Calu3 (cell line): ENCODE results near the gene MARK2. TPM values are rescaled to one million over a fixed set of nuclear protein-coding genes. Genes with fewer than 3 reads are reported as not detected.
A peak's percentile ranks its signal among the peaks of the same experiment; 100 is the strongest.

Source experiments
- BruUV-seq: library from RNA; stranded (reverse); fragments of 400-500 nt; replicated peaks from 2 replicates; lab custom pipeline; 2021; lab: Mats Ljungman, UMichigan
- CTCF ChIA-PET: fragments of 300-600 bp; sonication (Branson Sonifier 250); formaldehyde crosslinking; loops from one replicate; lab custom pipeline; 2022; ENCODE audit warnings: antibody characterized with exemption; lab: Charles Lee
- DNase-seq: peaks from one replicate; pipeline ENCODE4 v3.0.0; 2022
- H3K27ac Mint-ChIP-seq: one replicate; pipeline ENCODE4 v1.8.0; 2022; ENCODE audit warnings: mixed read lengths; ENCODE audit not compliant: unreplicated experiment
- H3K27me3 Mint-ChIP-seq: one replicate; pipeline ENCODE4 v1.8.0; 2022; ENCODE audit warnings: mixed read lengths; ENCODE audit not compliant: unreplicated experiment
- H3K36me3 Mint-ChIP-seq: one replicate; pipeline ENCODE4 v1.8.0; 2022; ENCODE audit warnings: mild to moderate bottlenecking, moderate library complexity, mixed read lengths; ENCODE audit not compliant: insufficient read depth, unreplicated experiment
- H3K4me1 Mint-ChIP-seq: one replicate; pipeline ENCODE4 v1.8.0; 2022; ENCODE audit warnings: mild to moderate bottlenecking, low read depth, mixed read lengths; ENCODE audit not compliant: unreplicated experiment
- H3K4me3 Mint-ChIP-seq: one replicate; pipeline ENCODE4 v1.8.0; 2022; ENCODE audit warnings: mild to moderate bottlenecking, low read depth, moderate library complexity, mixed read lengths; ENCODE audit not compliant: unreplicated experiment
- H3K9me3 Mint-ChIP-seq: one replicate; pipeline ENCODE4 v1.8.0; 2022; ENCODE audit warnings: low read depth, mixed read lengths; ENCODE audit not compliant: unreplicated experiment
- intact Hi-C: fragments of 100-400 bp; cut with micrococcal nuclease; formaldehyde crosslinking; loops from one replicate; pipeline ENCODE4 v1.10.0; 2022; ENCODE audit not compliant: unreplicated experiment
- total RNA-seq: library from RNA; stranded (reverse); gene quantifications from 2 replicates; pipeline ENCODE4 v1.2.3, GENCODE V29; 2022
- TF ChIP-seq, protein P1 (sequence below): fragments of 200-600 bp; IDR thresholded peaks from one replicate; pipeline ENCODE4 v1.8.0; 2022; ENCODE audit warnings: antibody characterized with exemption; ENCODE audit not compliant: unreplicated experiment

MARK2 gene
- total RNA-seq, 1 experiment from 2014 or later = 63.1 TPM

DNA sequence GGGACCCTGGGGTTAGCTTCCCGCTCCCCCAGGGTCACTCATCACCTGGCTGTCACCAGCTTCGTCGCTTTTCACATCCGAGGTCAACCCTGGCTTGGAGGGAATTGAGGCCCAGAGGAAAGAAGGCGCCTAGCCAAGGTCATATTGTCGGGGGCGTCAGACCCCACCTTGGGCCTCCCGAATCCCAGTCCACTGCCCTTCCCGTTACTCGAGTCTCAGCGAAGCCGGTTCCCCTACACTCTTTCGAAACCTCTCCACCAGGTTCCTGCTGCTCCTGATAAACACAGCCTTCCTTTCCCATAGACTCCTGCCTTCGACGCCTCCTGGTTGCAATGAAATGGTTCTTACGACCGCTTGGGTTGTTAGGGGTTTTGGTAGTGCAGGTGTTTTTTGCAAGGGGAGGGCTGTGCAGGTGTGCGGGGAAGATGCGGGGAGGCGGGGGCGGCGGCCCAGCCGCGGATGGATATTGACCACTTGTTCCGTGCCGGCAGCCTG lies 100.5 kb downstream of the MARK2 start:
- H3K27me3 Mint-ChIP-seq = no peaks in the 10 kb centered on the region
- CTCF ChIA-PET = interaction anchor here (0.6 kb wide), 1 partner anchor 33 kb away, joined by 8 read pairs; no protein-coding TSS in a partner anchor
- peaks cover 27% of the 10 kb centered on the region for H3K36me3 Mint-ChIP-seq
- TF ChIP-seq, protein P1, sequence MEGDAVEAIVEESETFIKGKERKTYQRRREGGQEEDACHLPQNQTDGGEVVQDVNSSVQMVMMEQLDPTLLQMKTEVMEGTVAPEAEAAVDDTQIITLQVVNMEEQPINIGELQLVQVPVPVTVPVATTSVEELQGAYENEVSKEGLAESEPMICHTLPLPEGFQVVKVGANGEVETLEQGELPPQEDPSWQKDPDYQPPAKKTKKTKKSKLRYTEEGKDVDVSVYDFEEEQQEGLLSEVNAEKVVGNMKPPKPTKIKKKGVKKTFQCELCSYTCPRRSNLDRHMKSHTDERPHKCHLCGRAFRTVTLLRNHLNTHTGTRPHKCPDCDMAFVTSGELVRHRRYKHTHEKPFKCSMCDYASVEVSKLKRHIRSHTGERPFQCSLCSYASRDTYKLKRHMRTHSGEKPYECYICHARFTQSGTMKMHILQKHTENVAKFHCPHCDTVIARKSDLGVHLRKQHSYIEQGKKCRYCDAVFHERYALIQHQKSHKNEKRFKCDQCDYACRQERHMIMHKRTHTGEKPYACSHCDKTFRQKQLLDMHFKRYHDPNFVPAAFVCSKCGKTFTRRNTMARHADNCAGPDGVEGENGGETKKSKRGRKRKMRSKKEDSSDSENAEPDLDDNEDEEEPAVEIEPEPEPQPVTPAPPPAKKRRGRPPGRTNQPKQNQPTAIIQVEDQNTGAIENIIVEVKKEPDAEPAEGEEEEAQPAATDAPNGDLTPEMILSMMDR = no peak
- peak overlapping the region; percentile 93 for H3K4me3 Mint-ChIP-seq
- no peaks in the 10 kb centered on the region for H3K9me3 Mint-ChIP-seq
- DNase-seq = no peak
- BruUV-seq = no TSS peak
- H3K4me1 Mint-ChIP-seq = peaks cover 15% of the 10 kb centered on the region
- peak overlapping the region; percentile 92 for H3K27ac Mint-ChIP-seq
- intact Hi-C loops = no loop called here

DNA sequence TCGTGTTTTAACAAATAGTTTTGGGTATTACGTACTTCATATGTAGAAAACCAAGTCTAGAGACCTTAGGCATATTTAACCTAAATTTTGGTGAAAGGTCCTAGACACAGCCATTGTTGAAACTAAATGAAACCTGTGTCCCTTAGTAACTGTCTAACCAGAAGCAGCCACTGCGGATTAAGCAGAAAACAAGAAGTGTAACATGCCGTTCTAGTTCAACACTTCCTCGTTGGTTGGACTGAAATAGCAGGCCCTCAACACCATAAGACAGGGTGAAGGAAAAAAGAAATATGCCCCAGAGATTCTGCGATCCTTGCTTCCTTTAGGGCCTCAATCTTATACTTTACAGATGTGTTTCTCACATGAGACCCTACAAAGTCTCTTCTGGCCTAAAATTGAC lies 101.9 kb downstream of the MARK2 start:
- CTCF ChIA-PET = no interaction called here
- Mint-ChIP-seq H3K4me3 (no peak overlapping the region), H3K27me3 (no peaks in the 10 kb centered on the region), H3K4me1 (peaks cover 2% of the 10 kb centered on the region), H3K9me3 (no peaks in the 10 kb centered on the region), H3K36me3 (peaks cover 27% of the 10 kb centered on the region), H3K27ac (no peak overlapping the region)
- DNase-seq = no peak
- intact Hi-C loops = no loop called here
- TSS peak; percentile 61 for BruUV-seq
- TF ChIP-seq, protein P1 = no peak

DNA sequence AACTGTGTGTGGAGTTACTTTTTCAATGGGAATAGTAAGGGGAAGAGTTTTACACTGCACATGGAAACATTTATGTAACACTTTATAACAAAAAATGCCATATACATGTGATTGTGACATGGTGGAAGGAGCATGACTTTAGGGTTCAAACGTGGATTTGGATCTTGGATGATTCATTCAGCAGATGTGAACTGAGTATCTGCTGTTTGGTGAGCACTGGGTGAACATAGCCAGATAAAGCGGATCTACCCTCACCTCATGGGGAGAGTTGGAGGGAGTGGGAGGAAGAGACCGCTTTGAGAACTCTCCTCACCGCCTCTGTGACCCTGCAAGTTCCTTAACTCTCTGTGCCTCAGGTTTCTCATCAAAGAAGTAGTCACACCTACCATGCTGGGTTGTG lies 103.0 kb downstream of the MARK2 start:
- DNase-seq = no peak
- Mint-ChIP-seq H3K27me3 (no peaks in the 10 kb centered on the region), H3K9me3 (no peaks in the 10 kb centered on the region), H3K27ac (no peak overlapping the region), H3K36me3 (peaks cover 29% of the 10 kb centered on the region), H3K4me1 (no peaks in the 10 kb centered on the region), H3K4me3 (no peak overlapping the region)
- CTCF ChIA-PET = no interaction called here
- TF ChIP-seq, protein P1 = no peak
- no TSS peak for BruUV-seq
- intact Hi-C loops = no loop called here

DNA sequence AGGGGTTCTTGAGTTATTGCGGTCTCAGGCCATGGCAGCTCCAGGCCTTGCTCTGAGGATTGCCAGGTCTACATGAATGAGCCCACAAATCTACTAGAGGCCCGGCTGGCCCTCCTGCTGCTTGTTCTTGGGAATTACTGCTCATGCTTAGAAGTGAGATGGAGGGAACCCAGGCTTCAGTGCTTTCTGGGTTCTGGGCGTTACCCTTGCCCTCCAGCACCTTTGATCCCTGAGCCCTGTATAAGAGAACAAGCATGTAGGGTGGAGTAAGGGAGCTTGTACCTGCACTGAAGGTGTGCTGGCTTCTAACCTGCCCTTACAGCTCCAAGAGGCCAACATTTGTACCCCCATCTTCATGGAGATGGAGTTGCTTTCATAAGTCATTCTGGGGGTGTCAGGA lies 103.9 kb downstream of the MARK2 start:
- DNase-seq = no peak
- CTCF ChIA-PET = interaction anchor here (0.6 kb wide), 1 partner anchor 104 kb away, joined by 3 read pairs; no protein-coding TSS in a partner anchor
- Mint-ChIP-seq H3K4me1 (no peaks in the 10 kb centered on the region), H3K4me3 (no peak overlapping the region), H3K9me3 (no peaks in the 10 kb centered on the region), H3K36me3 (peaks cover 27% of the 10 kb centered on the region), H3K27me3 (no peaks in the 10 kb centered on the region), H3K27ac (no peak overlapping the region)
- no TSS peak for BruUV-seq
- TF ChIP-seq, protein P1 = no peak
- intact Hi-C loops = no loop called here
